Measurements from ENCODE around the gene PEMT.

Gene PEMT

DNA sequence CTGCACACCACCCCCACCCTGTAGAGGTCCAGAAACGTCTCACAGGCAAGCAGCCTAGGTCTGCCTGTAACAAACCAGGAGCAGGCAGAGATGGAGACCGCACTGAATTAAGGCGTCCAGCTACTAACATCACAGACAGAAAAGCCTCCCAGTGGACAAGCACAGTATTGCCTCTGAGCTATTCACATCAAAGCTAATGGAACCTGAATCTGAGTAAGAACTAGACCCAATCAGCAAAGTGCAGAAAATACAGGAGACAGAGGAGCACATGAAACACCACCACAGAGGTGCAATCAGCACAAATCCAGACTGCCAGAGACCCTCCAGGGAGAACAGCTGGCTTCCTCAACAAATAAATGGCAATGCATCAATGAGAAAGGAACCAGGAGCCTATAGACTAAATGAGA is 22.2 kb upstream of the PEMT start:
- DNase-seq (ENCODE audit: low read depth): peak; percentile 80
- peak; percentile 89 for TF ChIP-seq CTCF (conservative IDR thresholded peaks at IDR 0.05; ENCODE audit: control insufficient read depth, insufficient read depth, low read depth, low read length)
- no peak overlapping the region for H3K4me3 ChIP-seq (ENCODE audit: control insufficient read depth, low read depth, low read length)

GRCh38 chr17:17612085-17613022 is 20.8 kb upstream of the PEMT start:
- no peak for DNase-seq (ENCODE audit: low read depth)
- no peak for TF ChIP-seq CTCF (conservative IDR thresholded peaks at IDR 0.05; ENCODE audit: control insufficient read depth, insufficient read depth, low read depth, low read length)
- H3K4me3 ChIP-seq (ENCODE audit: control insufficient read depth, low read depth, low read length): no peak overlapping the region

- no peak overlapping the region for H3K4me3 ChIP-seq (ENCODE audit: control insufficient read depth, low read depth, low read length)
- no peak for TF ChIP-seq CTCF (conservative IDR thresholded peaks at IDR 0.05; ENCODE audit: control insufficient read depth, insufficient read depth, low read depth, low read length)
- DNase-seq (ENCODE audit: low read depth): no peak
Observed at GRCh38 chr17:17609121-17609520, 17.6 kb upstream of the PEMT start.

GRCh38 chr17:17606416-17607000 is 15.0 kb upstream of the PEMT start:
- TF ChIP-seq CTCF (conservative IDR thresholded peaks at IDR 0.05; ENCODE audit: control insufficient read depth, insufficient read depth, low read depth, low read length): no peak
- H3K4me3 ChIP-seq (ENCODE audit: control insufficient read depth, low read depth, low read length): no peak overlapping the region
- DNase-seq (ENCODE audit: low read depth): no peak

GRCh38 chr17:17605729-17606088 is 14.2 kb upstream of the PEMT start:
- peak; percentile 65 for DNase-seq (ENCODE audit: low read depth)
- H3K4me3 ChIP-seq (ENCODE audit: control insufficient read depth, low read depth, low read length): no peak overlapping the region
- TF ChIP-seq CTCF (conservative IDR thresholded peaks at IDR 0.05; ENCODE audit: control insufficient read depth, insufficient read depth, low read depth, low read length): no peak

- TF ChIP-seq CTCF (conservative IDR thresholded peaks at IDR 0.05; ENCODE audit: control insufficient read depth, insufficient read depth, low read depth, low read length): no peak
- no peak for DNase-seq (ENCODE audit: low read depth)
- H3K4me3 ChIP-seq (ENCODE audit: control insufficient read depth, low read depth, low read length): no peak overlapping the region
Observed at GRCh38 chr17:17605083-17605728, 13.7 kb upstream of the PEMT start.
